Keratinocyte (primary cell): ENCODE results near the gene ARVCF. TPM values are rescaled to one million over a fixed set of nuclear protein-coding genes. Genes with fewer than 3 reads are reported as not detected.
A peak's percentile ranks its signal among the peaks of the same experiment; 100 is the strongest.

Experiments used
- DNase-seq: peaks from one replicate; pipeline ENCODE4 v3.0.0-alpha.2; 2011; ENCODE audit warnings: low read depth, missing footprints, low spot score
- FAIRE-seq: peaks from 2 replicates; lab custom pipeline; 2011; peaks lifted over from hg19 to GRCh38; lab: Jason Lieb, UNC
- H2AFZ ChIP-seq: 2 replicates; pipeline ENCODE4 v1.6.0; 2012; ENCODE audit warnings: low read length, control low read depth, inconsistent platforms; ENCODE audit not compliant: control insufficient read depth
- H3K27ac ChIP-seq: 2 replicates; pipeline ENCODE4 v1.5.1; 2011; ENCODE audit warnings: low read length; ENCODE audit not compliant: control insufficient read depth, insufficient read depth
- H3K27me3 ChIP-seq: 3 replicates; pipeline ENCODE4 v1.6.0; 2011; ENCODE audit warnings: low read length; ENCODE audit not compliant: control insufficient read depth, insufficient read depth; ENCODE audit errors: extremely low read depth
- H3K36me3 ChIP-seq, 2 experiments: 2 replicates in 1 of 2; 3 replicates in 1 of 2; pipeline ENCODE4 v1.5.1; 2011; ENCODE audit warnings: low read length in 2 of 2, mild to moderate bottlenecking in 1 of 2; ENCODE audit not compliant: control insufficient read depth in 2 of 2, insufficient read depth in 2 of 2; ENCODE audit errors: extremely low read depth in 1 of 2
- H3K4me1 ChIP-seq: 3 replicates; pipeline ENCODE4 v1.5.1; 2011; ENCODE audit warnings: low read length; ENCODE audit not compliant: control insufficient read depth, insufficient read depth; ENCODE audit errors: extremely low read depth
- H3K4me2 ChIP-seq: 3 replicates; pipeline ENCODE4 v1.6.0; 2011; ENCODE audit warnings: low read depth, low read length; ENCODE audit not compliant: control insufficient read depth, insufficient read depth; ENCODE audit errors: extremely low read depth
- H3K4me3 ChIP-seq, 3 experiments: fragments of 200-600 bp in 1 of 3; sonication (generic) in 1 of 3; 2 replicates in 2 of 3; 3 replicates in 1 of 3; pipeline ENCODE4 v1.5.1; 2011 to 2016; ENCODE audit warnings: low read length in 3 of 3, mild to moderate bottlenecking in 3 of 3, control low read depth in 2 of 3, inconsistent platforms in 1 of 3, low read depth in 1 of 3, mixed read lengths in 1 of 3, mixed run types in 1 of 3, moderate library complexity in 1 of 3; ENCODE audit not compliant: control insufficient read depth in 2 of 3, insufficient read depth in 2 of 3; ENCODE audit errors: extremely low read depth in 1 of 3
- H3K79me2 ChIP-seq: 2 replicates; pipeline ENCODE4 v1.6.0; 2012; ENCODE audit warnings: low read length; ENCODE audit not compliant: control insufficient read depth, insufficient read depth
- H3K9ac ChIP-seq: 3 replicates; pipeline ENCODE4 v1.6.0; 2011; ENCODE audit warnings: low read length; ENCODE audit not compliant: control insufficient read depth, insufficient read depth; ENCODE audit errors: extremely low read depth
- H3K9me1 ChIP-seq: 3 replicates; pipeline ENCODE4 v1.6.0; 2011; ENCODE audit warnings: low read length; ENCODE audit not compliant: control insufficient read depth, insufficient read depth; ENCODE audit errors: extremely low read depth
- H3K9me3 ChIP-seq: 2 replicates; pipeline ENCODE4 v1.5.1; 2012; ENCODE audit warnings: low read depth, low read length; ENCODE audit not compliant: control insufficient read depth
- H4K20me1 ChIP-seq: 3 replicates; pipeline ENCODE4 v1.6.0; 2011; ENCODE audit warnings: low read length; ENCODE audit not compliant: control insufficient read depth, insufficient read depth; ENCODE audit errors: extremely low read depth
- EZH2 ChIP-seq: IDR thresholded peaks from one replicate; pipeline ENCODE4 v1.6.1; 2012; ENCODE audit warnings: inconsistent platforms, mild to moderate bottlenecking, low read length, moderate library complexity
- dilution Hi-C: fragments of 300-500 bp; cut with MboI; formaldehyde crosslinking; loops from one replicate; pipeline ENCODE4 v1.7.0; 2020; ENCODE audit warnings: low sequenced_read_pairs; ENCODE audit not compliant: extremely low pct_ligation_motif_present
- polyA plus RNA-seq, 5 experiments: library from polyadenylated mRNA; depleted of rRNA in 3 of 5; stranded (reverse) in 3 of 5; stranded (forward) in 1 of 5; unstranded in 1 of 5; fragments of >200 nt; gene quantifications; 1 replicate in 1 of 5; 2 replicates in 3 of 5; 3 replicates in 1 of 5; pipeline versions ENCODE4 v1.2.1 to v1.2.3, GENCODE V29; 2011 to 2012; ENCODE audit warnings: missing spikeins in 2 of 5, low read depth in 1 of 5, low replicate concordance in 1 of 5
- TF ChIP-seq, protein P1 (sequence below), 3 experiments: IDR thresholded peaks in 1 of 3; conservative IDR thresholded peaks in 1 of 3; optimal IDR thresholded peaks in 1 of 3; 2 replicates in 2 of 3; 3 replicates in 1 of 3; pipeline versions ENCODE3 to v1.5.1; 2011; ENCODE audit warnings: low read length in 3 of 3, mild to moderate bottlenecking in 3 of 3, moderate library complexity in 2 of 3, control low read depth in 1 of 3, inconsistent platforms in 1 of 3; ENCODE audit not compliant: insufficient read depth in 2 of 3; ENCODE audit errors: extremely low read depth in 1 of 3

The ARVCF gene
- polyA plus RNA-seq, 1 donor (not counting 4 experiments of a cell fraction or from before 2014, with no cell fraction given) = 5.7 TPM

DNA sequence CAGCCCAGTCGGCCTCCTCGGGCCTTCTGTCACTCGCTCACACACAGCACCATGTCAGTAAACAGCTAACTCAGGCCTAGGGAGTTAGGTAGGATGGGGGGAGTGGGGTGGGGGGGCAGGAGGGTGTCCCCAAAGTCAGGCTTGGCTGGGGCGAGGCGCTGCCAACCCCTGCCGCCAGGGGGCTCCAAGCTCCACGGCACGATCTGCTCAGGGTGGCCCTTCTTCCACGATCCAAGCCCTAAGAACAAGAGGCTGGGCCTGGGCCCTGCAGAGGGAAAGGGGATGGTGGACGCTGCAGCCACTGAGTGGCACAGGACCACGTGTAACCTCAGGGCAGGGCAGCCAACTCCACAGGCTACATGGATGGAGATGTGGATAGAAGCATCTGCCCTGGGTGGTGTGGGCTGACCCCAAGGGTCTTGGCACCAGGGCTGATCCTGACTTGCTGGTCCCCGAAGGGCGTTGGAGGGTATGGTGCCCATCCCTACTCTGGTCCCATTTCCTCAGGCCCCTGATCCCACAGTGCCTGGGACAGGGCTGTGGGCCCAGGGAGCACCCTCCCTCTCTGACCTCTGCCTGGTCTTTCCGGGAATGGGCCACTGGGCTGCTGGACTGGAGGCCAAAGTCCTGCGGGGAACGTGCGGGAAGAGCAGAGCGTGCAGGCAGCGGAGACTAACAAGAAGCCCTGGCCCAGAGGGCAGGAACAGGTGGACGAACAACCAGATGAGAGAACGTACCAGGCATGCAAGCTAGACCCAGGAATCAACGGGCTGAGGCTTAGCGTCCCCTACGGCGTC is 45.9 kb downstream of the ARVCF start:
- Histone ChIP-seq H3K4me1 (peaks cover 13% of the 10 kb centered on the region), H3K4me3 (no peak overlapping the region), H3K9me3 (no peaks in the 10 kb centered on the region), H3K4me2 (no peak overlapping the region), H3K27me3 (no peaks in the 10 kb centered on the region), H3K27ac (no peak overlapping the region), H2AFZ (no peak overlapping the region), H3K79me2 (no peaks in the 10 kb centered on the region), H4K20me1 (peaks cover 5% of the 10 kb centered on the region), H3K9me1 (no peaks in the 10 kb centered on the region), H3K9ac (no peak overlapping the region), H3K36me3 (peaks cover 12 to 25% of the 10 kb centered on the region in 2 experiments)
- FAIRE-seq (peak; percentile 13), DNase-seq (no peak)
- TF ChIP-seq, protein P1, sequence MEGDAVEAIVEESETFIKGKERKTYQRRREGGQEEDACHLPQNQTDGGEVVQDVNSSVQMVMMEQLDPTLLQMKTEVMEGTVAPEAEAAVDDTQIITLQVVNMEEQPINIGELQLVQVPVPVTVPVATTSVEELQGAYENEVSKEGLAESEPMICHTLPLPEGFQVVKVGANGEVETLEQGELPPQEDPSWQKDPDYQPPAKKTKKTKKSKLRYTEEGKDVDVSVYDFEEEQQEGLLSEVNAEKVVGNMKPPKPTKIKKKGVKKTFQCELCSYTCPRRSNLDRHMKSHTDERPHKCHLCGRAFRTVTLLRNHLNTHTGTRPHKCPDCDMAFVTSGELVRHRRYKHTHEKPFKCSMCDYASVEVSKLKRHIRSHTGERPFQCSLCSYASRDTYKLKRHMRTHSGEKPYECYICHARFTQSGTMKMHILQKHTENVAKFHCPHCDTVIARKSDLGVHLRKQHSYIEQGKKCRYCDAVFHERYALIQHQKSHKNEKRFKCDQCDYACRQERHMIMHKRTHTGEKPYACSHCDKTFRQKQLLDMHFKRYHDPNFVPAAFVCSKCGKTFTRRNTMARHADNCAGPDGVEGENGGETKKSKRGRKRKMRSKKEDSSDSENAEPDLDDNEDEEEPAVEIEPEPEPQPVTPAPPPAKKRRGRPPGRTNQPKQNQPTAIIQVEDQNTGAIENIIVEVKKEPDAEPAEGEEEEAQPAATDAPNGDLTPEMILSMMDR (optimal IDR thresholded peaks at IDR 0.05 in 1 of 3, IDR thresholded peaks at IDR 0.05 in 1 of 3, conservative IDR thresholded peaks at IDR 0.05 in 1 of 3; ENCODE audit: extremely low read depth in 1 of 3, insufficient read depth in 2 of 3, low read length in 3 of 3) = peak; percentile 75 to 99 (median 97)
- TF ChIP-seq EZH2 = no peak
- dilution Hi-C loops = no loop called here

DNA sequence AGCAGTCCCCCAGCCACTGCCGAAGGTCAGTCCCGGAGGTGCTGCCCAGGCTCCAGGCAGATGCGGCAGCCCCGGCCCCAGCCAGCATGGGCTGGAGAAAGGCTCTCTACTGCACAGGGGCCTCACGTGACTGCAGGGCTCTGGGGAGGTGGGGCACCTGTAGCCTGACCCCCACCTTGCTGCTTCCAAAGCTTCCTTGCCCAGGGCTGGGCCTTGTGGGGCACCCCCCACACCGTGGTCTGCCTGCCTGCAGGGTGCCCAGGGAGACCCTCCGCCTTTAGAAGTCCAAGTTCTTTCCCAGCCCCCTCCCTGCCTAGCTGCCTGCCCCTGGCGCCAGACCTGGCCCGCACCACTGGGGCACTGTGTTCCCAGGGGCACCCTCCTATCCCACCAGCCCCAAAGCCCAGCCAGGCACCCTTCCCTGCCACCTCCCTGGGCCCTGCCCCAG is 46.6 kb downstream of the ARVCF start:
- FAIRE-seq (no peak), DNase-seq (no peak)
- no peaks in the 10 kb centered on the region for H3K9me1 ChIP-seq
- no peak overlapping the region for H2AFZ ChIP-seq
- H3K9me3 ChIP-seq = no peaks in the 10 kb centered on the region
- peaks cover 12 to 25% of the 10 kb centered on the region in 2 experiments for H3K36me3 ChIP-seq
- H3K79me2 ChIP-seq = no peaks in the 10 kb centered on the region
- no peak overlapping the region for H3K4me3 ChIP-seq
- no peak overlapping the region for H3K9ac ChIP-seq
- H3K27me3 ChIP-seq = no peaks in the 10 kb centered on the region
- peaks cover 3% of the 10 kb centered on the region for H4K20me1 ChIP-seq
- peaks cover 6% of the 10 kb centered on the region for H3K4me1 ChIP-seq
- TF ChIP-seq EZH2 = no peak
- TF ChIP-seq, protein P1 (optimal IDR thresholded peaks at IDR 0.05 in 1 of 3, IDR thresholded peaks at IDR 0.05 in 1 of 3, conservative IDR thresholded peaks at IDR 0.05 in 1 of 3; ENCODE audit: extremely low read depth in 1 of 3, insufficient read depth in 2 of 3, low read length in 3 of 3) = no peak
- dilution Hi-C loops = no loop called here
- no peak overlapping the region for H3K4me2 ChIP-seq
- no peak overlapping the region for H3K27ac ChIP-seq
